HepG2 (cell line): ENCODE results near the gene EMILIN3. TPM values are rescaled to one million over a fixed set of nuclear protein-coding genes. Genes with fewer than 3 reads are reported as not detected.
A peak's percentile ranks its signal among the peaks of the same experiment; 100 is the strongest.

Experiments
- ATF3 ChIP-seq: sonication (generic); formaldehyde crosslinking; IDR thresholded peaks from 2 replicates; pipeline ENCODE4 v1.4.0; 2020; ENCODE audit warnings: missing genetic modification reagents
- FUBP1 ChIP-seq: sonication (generic); formaldehyde crosslinking; IDR thresholded peaks from 2 replicates; pipeline ENCODE4 v1.5.1; 2020; ENCODE audit warnings: missing genetic modification reagents, mild to moderate bottlenecking, borderline replicate concordance
- GPN1 ChIP-seq: sonication (generic); formaldehyde crosslinking; IDR thresholded peaks from 2 replicates; pipeline ENCODE4 v1.5.1; 2020; ENCODE audit warnings: missing genetic modification reagents, borderline replicate concordance
- HDAC1 ChIP-seq: sonication (generic); formaldehyde crosslinking; IDR thresholded peaks from 2 replicates; pipeline ENCODE4 v1.5.1; 2020; ENCODE audit warnings: mild to moderate bottlenecking, missing genetic modification reagents
- KAT8 ChIP-seq: IDR thresholded peaks from 2 replicates; pipeline ENCODE4 v1.6.1; 2016; ENCODE audit warnings: missing genetic modification reagents, missing compliant biosample characterization
- PAX8 ChIP-seq: sonication (generic); formaldehyde crosslinking; IDR thresholded peaks from 2 replicates; pipeline ENCODE4 v1.8.0; 2022; ENCODE audit warnings: mild to moderate bottlenecking, missing genetic modification reagents, borderline replicate concordance
- PCBP1 ChIP-seq: fragments of 200-400 bp; formaldehyde crosslinking; IDR thresholded peaks from 2 replicates; pipeline ENCODE4 v1.6.1; 2017; ENCODE audit warnings: mild to moderate bottlenecking, low read depth, low read length, borderline replicate concordance
- THAP7 ChIP-seq: sonication (generic); formaldehyde crosslinking; IDR thresholded peaks from 2 replicates; pipeline ENCODE4 v1.8.1; 2023; ENCODE audit warnings: mild to moderate bottlenecking, missing genetic modification reagents
- ZBTB39 ChIP-seq: sonication (generic); formaldehyde crosslinking; IDR thresholded peaks from 2 replicates; pipeline ENCODE4 v1.5.0; 2020; ENCODE audit warnings: missing genetic modification reagents
- ZFYVE20 ChIP-seq: sonication (generic); formaldehyde crosslinking; IDR thresholded peaks from 2 replicates; pipeline ENCODE4 v1.8.0; 2023; ENCODE audit warnings: low read depth, mild to moderate bottlenecking, moderate library complexity, missing genetic modification reagents, borderline replicate concordance
- ZNF121 ChIP-seq: sonication (generic); formaldehyde crosslinking; IDR thresholded peaks from 2 replicates; pipeline ENCODE4 v1.5.0; 2020; ENCODE audit warnings: mild to moderate bottlenecking, missing genetic modification reagents
- ZNF124 ChIP-seq: sonication (generic); formaldehyde crosslinking; IDR thresholded peaks from 2 replicates; pipeline ENCODE4 v1.4.0; 2020; ENCODE audit warnings: missing genetic modification reagents
- ZNF232 ChIP-seq: sonication (generic); formaldehyde crosslinking; IDR thresholded peaks from 2 replicates; pipeline ENCODE4 v1.4.0; 2020; ENCODE audit warnings: missing genetic modification reagents, borderline replicate concordance
- ZNF432 ChIP-seq: sonication (generic); formaldehyde crosslinking; IDR thresholded peaks from 2 replicates; pipeline ENCODE4 v1.5.0; 2020; ENCODE audit warnings: missing genetic modification reagents, mild to moderate bottlenecking, borderline replicate concordance
- ZNF672 ChIP-seq: sonication (generic); formaldehyde crosslinking; IDR thresholded peaks from 2 replicates; pipeline ENCODE4 v1.8.1; 2022; ENCODE audit warnings: missing genetic modification reagents
- polyA plus RNA-seq, 8 experiments: library from polyadenylated mRNA; depleted of rRNA in 3 of 8; stranded (reverse) in 7 of 8; unstranded in 1 of 8; fragments of >200 nt; fragmentation: Illumina TruSeq in 4 of 8; extraction: Trizol in 4 of 8; gene quantifications; 2 replicates each; pipeline versions ENCODE4 v1.2.1 to v1.2.3, GENCODE V29; 2011 to 2016; ENCODE audit warnings: low read depth in 4 of 8, missing spikeins in 1 of 8, mixed read lengths in 1 of 8; ENCODE audit not compliant: insufficient read depth in 1 of 8
- total RNA-seq, 5 experiments: library from RNA; depleted of rRNA; stranded (reverse); fragments of >200 nt; fragmentation: Illumina TruSeq; extraction: Trizol; gene quantifications; 2 replicates each; pipeline ENCODE4 v1.2.3, GENCODE V29; 2016; ENCODE audit warnings: low read depth in 1 of 5
- TF ChIP-seq, protein P1 (sequence below): sonication (generic); formaldehyde crosslinking; IDR thresholded peaks from 2 replicates; pipeline ENCODE4 v1.8.0; 2022; ENCODE audit warnings: missing genetic modification reagents, mild to moderate bottlenecking, inconsistent platforms, borderline replicate concordance
- TF ChIP-seq, protein P2 (sequence below): IDR thresholded peaks from 2 replicates; pipeline ENCODE4 v1.6.1; 2016
- TF ChIP-seq, protein P3 (sequence below): IDR thresholded peaks from 2 replicates; pipeline ENCODE4 v1.6.1; 2016; ENCODE audit warnings: missing compliant biosample characterization, missing genetic modification reagents, borderline replicate concordance

Gene EMILIN3
- total and polyA plus RNA-seq, 2 of the 13 experiments (the other 11 are each of a cell fraction or from before 2014, with no cell fraction given) = 0.25 to 0.29 TPM

GRCh38 chr20:41317546-41318270, 48.9 kb downstream of the EMILIN3 start, which contains the start of gene ZHX3 (continued):
- TF ChIP-seq FUBP1 (CRISPR knock-in tag) = no peak
- TF ChIP-seq ATF3 (CRISPR knock-in tag) = 0 out of 2 replicates have a peak, but pooled peaks have one; percentile 45
- TF ChIP-seq ZNF124 (CRISPR knock-in tag) = peak; percentile 71; the same call in 1 of the 2 replicates
- no peak for TF ChIP-seq THAP7
- TF ChIP-seq, protein P1, sequence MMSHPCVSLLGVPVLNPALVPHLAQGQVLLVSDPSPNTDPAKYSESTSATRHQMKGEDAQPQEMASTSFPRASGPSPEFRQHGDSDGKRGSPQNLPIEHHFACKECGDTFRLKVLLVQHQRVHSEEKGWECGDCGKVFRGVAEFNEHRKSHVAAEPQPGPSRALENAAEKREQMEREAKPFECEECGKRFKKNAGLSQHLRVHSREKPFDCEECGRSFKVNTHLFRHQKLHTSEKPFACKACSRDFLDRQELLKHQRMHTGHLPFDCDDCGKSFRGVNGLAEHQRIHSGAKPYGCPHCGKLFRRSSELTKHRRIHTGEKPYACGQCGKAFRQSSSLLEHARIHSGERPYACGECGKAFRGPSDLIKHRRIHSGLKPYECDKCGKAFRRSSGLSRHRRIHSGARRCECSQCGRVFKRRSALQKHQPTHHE = no peak
- TF ChIP-seq, protein P2, sequence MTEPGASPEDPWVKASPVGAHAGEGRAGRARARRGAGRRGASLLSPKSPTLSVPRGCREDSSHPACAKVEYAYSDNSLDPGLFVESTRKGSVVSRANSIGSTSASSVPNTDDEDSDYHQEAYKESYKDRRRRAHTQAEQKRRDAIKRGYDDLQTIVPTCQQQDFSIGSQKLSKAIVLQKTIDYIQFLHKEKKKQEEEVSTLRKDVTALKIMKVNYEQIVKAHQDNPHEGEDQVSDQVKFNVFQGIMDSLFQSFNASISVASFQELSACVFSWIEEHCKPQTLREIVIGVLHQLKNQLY (CRISPR knock-in tag) = 0 out of 2 replicates have a peak, but pooled peaks have one; percentile 35
- peak; percentile 29; the same call in 1 of the 2 replicates for TF ChIP-seq HDAC1
- TF ChIP-seq PAX8 (CRISPR knock-in tag) = 0 out of 2 replicates have a peak, but pooled peaks have one; percentile 35
- peak; percentile 76 for TF ChIP-seq KAT8 (CRISPR knock-in tag)
- no peak for TF ChIP-seq ZNF672 (CRISPR knock-in tag)
- TF ChIP-seq ZBTB39 (CRISPR knock-in tag) = no peak
- TF ChIP-seq ZNF232 (CRISPR knock-in tag) = peak; percentile 79; the same call in 1 of the 2 replicates
- TF ChIP-seq GPN1 (CRISPR knock-in tag) = no peak
- no peak for TF ChIP-seq ZFYVE20 (CRISPR knock-in tag)
- TF ChIP-seq, protein P3, sequence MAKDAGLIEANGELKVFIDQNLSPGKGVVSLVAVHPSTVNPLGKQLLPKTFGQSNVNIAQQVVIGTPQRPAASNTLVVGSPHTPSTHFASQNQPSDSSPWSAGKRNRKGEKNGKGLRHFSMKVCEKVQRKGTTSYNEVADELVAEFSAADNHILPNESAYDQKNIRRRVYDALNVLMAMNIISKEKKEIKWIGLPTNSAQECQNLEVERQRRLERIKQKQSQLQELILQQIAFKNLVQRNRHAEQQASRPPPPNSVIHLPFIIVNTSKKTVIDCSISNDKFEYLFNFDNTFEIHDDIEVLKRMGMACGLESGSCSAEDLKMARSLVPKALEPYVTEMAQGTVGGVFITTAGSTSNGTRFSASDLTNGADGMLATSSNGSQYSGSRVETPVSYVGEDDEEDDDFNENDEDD (CRISPR knock-in tag) = peak; percentile 68
- TF ChIP-seq ZNF432 (CRISPR knock-in tag) = no peak
- no peak for TF ChIP-seq ZNF121 (CRISPR knock-in tag)
- TF ChIP-seq PCBP1 = 0 out of 2 replicates have a peak, but pooled peaks have one; percentile 51
